MM.1S (cell line): ENCODE results near the gene KIFAP3.
"Not testable (repeated sequence)": the region's sequence is repeated elsewhere in the genome, so short reads cannot be mapped to it uniquely, and the experiment has no call there.

Experiments used
- DNase-seq: peaks from one replicate; pipeline ENCODE4 v3.0.0-alpha.2; 2015
- H2AFZ ChIP-seq: fragments of 300-600 bp; sonication (generic); 2 replicates; pipeline ENCODE4 v1.6.0; 2016; ENCODE audit warnings: antibody characterized with exemption, low read length
- H3F3A ChIP-seq: fragments of 300-600 bp; sonication (generic); 2 replicates; pipeline ENCODE4 v1.6.1; 2016; ENCODE audit warnings: mild to moderate bottlenecking, antibody characterized with exemption, low read length, moderate library complexity, mixed read lengths; ENCODE audit not compliant: insufficient read depth
- H3K27ac ChIP-seq: fragments of 300-600 bp; sonication (generic); 2 replicates; pipeline ENCODE4 v1.5.1; 2016; ENCODE audit warnings: mild to moderate bottlenecking, low read length
- H3K27me3 ChIP-seq: fragments of 300-600 bp; sonication (generic); replicated peaks from 2 replicates; pipeline ENCODE4 v1.6.0; 2016; ENCODE audit warnings: low read length; ENCODE audit not compliant: insufficient read depth
- H3K36me3 ChIP-seq: fragments of 300-600 bp; sonication (generic); replicated peaks from 2 replicates; pipeline ENCODE4 v1.6.1; 2016; ENCODE audit warnings: mild to moderate bottlenecking, low read length, mixed read lengths; ENCODE audit not compliant: insufficient read depth
- H3K4me1 ChIP-seq: fragments of 300-600 bp; sonication (generic); 2 replicates; pipeline ENCODE4 v1.6.1; 2016; ENCODE audit warnings: low read length, mixed read lengths
- H3K4me2 ChIP-seq: fragments of 300-600 bp; sonication (generic); 2 replicates; pipeline ENCODE4 v1.6.0; 2016; ENCODE audit warnings: low read depth, low read length
- H3K4me3 ChIP-seq: fragments of 300-600 bp; sonication (generic); 2 replicates; pipeline ENCODE4 v1.5.1; 2016; ENCODE audit warnings: low read length, mixed read lengths
- H3K79me2 ChIP-seq: fragments of 300-600 bp; sonication (generic); 2 replicates; pipeline ENCODE4 v1.6.1; 2016; ENCODE audit warnings: mixed run types, low read length, mixed read lengths
- H3K9ac ChIP-seq: fragments of 300-600 bp; sonication (generic); 2 replicates; pipeline ENCODE4 v1.6.1; 2016; ENCODE audit warnings: low read length, mixed read lengths
- H3K9me2 ChIP-seq: fragments of 300-600 bp; sonication (generic); replicated peaks from 2 replicates; pipeline ENCODE4 v1.6.1; 2016; ENCODE audit warnings: mild to moderate bottlenecking, low read length, mixed read lengths; ENCODE audit not compliant: insufficient read depth
- H3K9me3 ChIP-seq: fragments of 300-600 bp; sonication (generic); replicated peaks from 2 replicates; pipeline ENCODE4 v1.6.1; 2016; ENCODE audit warnings: mild to moderate bottlenecking, low read length, mixed read lengths; ENCODE audit not compliant: insufficient read depth
- H4K20me1 ChIP-seq: fragments of 300-600 bp; sonication (generic); 2 replicates; pipeline ENCODE4 v1.6.1; 2016; ENCODE audit warnings: mild to moderate bottlenecking, low read length, moderate library complexity, mixed read lengths; ENCODE audit not compliant: insufficient read depth
- CTCF ChIP-seq: fragments of 300-600 bp; sonication (generic); IDR thresholded peaks from 2 replicates; pipeline ENCODE4 v1.5.1; 2016; ENCODE audit warnings: antibody characterized with exemption, low read length, mixed read lengths
- EZH2 ChIP-seq: fragments of 300-600 bp; sonication (generic); optimal IDR thresholded peaks from 2 replicates; pipeline ENCODE3; 2017; ENCODE audit warnings: low read depth, mild to moderate bottlenecking, antibody characterized with exemption, low read length, mixed read lengths
- EZH2phosphoT487 ChIP-seq: fragments of 300-600 bp; sonication (generic); IDR thresholded peaks from 2 replicates; pipeline ENCODE4 v1.6.1; 2018; ENCODE audit warnings: antibody characterized with exemption, low read length

The KIFAP3 gene

GRCh38 chr1:170097449-170097948, 23.0 kb upstream of the KIFAP3 start:
- Histone ChIP-seq H3K9me3 (no peaks in the 10 kb centered on the region), H3K9ac (no peak overlapping the region), H3K4me1 (no peaks in the 10 kb centered on the region), H3K36me3 (no peaks in the 10 kb centered on the region), H4K20me1 (no peaks in the 10 kb centered on the region), H3K27ac (no peak overlapping the region), H2AFZ (no peak overlapping the region), H3K4me3 (no peak overlapping the region), H3K4me2 (no peak overlapping the region), H3K27me3 (no peaks in the 10 kb centered on the region), H3K9me2 (no peaks in the 10 kb centered on the region), H3F3A (no peaks in the 10 kb centered on the region), H3K79me2 (no peaks in the 10 kb centered on the region)
- no peak for DNase-seq
- TF ChIP-seq EZH2phosphoT487 (no peak), CTCF (no peak)

DNA sequence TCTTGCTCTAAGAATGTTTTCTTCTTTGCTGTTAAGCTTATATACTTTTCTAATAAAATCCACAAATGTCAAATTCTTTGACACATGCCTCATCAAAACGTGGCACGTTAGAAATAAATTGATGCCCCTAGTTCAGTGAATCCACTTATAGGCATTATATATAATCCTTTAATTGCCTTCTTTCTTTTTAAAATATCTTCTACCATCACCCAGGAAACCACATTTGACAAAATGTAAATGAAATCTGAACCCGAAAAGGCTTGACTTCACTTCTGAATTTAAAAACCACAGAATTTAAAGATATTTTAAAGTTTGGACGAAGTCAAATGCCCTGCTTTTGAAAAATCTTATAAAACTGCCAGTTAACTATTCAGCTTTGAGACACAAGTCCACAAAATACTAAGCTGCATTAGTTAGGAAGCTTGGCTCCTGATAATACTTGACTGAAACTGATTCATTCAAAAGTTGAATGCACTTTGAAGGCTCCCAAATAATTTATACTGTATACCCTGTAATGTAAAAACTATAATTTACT, 22.4 kb upstream of the KIFAP3 start:
- H3K4me2 ChIP-seq: no peak overlapping the region
- H3K27ac ChIP-seq: no peak overlapping the region
- no peaks in the 10 kb centered on the region for H3K27me3 ChIP-seq
- no peaks in the 10 kb centered on the region for H3K36me3 ChIP-seq
- DNase-seq: no peak
- H3K4me1 ChIP-seq: no peaks in the 10 kb centered on the region
- H3K9ac ChIP-seq: no peak overlapping the region
- no peaks in the 10 kb centered on the region for H3K9me3 ChIP-seq
- H4K20me1 ChIP-seq: no peaks in the 10 kb centered on the region
- TF ChIP-seq EZH2: no peak
- TF ChIP-seq EZH2phosphoT487: no peak
- TF ChIP-seq CTCF: no peak
- no peaks in the 10 kb centered on the region for H3F3A ChIP-seq
- H3K79me2 ChIP-seq: no peaks in the 10 kb centered on the region
- H2AFZ ChIP-seq: no peak overlapping the region
- H3K4me3 ChIP-seq: no peak overlapping the region
- H3K9me2 ChIP-seq: no peaks in the 10 kb centered on the region

DNA sequence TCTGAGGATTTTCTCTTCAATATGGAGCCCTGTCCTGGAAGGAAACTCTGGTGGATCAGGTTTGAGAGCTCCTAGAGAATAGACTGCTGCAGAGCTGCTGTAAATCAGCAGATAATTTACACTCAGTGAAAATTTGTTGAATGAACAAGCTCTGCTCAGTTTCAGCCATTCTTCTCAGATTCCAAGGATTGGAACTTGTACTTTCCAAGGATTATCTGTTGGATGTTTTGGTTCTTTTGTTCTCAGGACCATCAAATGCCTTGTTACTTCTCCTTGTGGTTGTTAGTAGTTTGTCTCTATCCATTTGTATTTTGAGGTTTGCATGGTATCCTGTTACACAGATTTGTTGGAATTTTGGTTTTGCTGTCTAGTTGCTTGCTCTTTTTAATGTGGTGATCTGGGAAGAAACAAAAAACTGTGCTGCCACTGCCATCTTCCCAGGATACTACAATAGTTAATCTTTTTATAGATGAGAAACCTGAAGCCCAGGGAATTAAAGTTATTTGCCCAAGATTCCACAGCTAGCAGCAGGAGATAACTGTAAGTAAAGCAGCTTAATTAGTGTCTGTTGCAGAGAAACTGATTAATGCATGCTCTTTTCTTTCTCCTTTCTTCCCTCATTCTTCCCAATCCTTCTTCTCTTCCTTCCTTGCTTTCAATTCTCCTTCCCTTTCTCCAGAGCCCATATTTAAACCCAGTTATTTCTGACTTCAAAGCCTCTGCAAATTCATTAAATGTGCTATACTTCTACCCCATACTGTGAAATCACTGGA, 21.7 kb upstream of the KIFAP3 start:
- H3K27me3 ChIP-seq: no peaks in the 10 kb centered on the region
- H4K20me1 ChIP-seq: no peaks in the 10 kb centered on the region
- H2AFZ ChIP-seq: no peak overlapping the region
- H3F3A ChIP-seq: no peaks in the 10 kb centered on the region
- H3K4me2 ChIP-seq: no peak overlapping the region
- no peak overlapping the region for H3K9ac ChIP-seq
- H3K4me1 ChIP-seq: no peaks in the 10 kb centered on the region
- H3K9me2 ChIP-seq: no peaks in the 10 kb centered on the region
- H3K27ac ChIP-seq: no peak overlapping the region
- DNase-seq: no peak
- no peaks in the 10 kb centered on the region for H3K9me3 ChIP-seq
- H3K4me3 ChIP-seq: no peak overlapping the region
- no peak for TF ChIP-seq EZH2
- no peak for TF ChIP-seq EZH2phosphoT487
- no peak for TF ChIP-seq CTCF
- H3K36me3 ChIP-seq: no peaks in the 10 kb centered on the region
- no peaks in the 10 kb centered on the region for H3K79me2 ChIP-seq

DNA sequence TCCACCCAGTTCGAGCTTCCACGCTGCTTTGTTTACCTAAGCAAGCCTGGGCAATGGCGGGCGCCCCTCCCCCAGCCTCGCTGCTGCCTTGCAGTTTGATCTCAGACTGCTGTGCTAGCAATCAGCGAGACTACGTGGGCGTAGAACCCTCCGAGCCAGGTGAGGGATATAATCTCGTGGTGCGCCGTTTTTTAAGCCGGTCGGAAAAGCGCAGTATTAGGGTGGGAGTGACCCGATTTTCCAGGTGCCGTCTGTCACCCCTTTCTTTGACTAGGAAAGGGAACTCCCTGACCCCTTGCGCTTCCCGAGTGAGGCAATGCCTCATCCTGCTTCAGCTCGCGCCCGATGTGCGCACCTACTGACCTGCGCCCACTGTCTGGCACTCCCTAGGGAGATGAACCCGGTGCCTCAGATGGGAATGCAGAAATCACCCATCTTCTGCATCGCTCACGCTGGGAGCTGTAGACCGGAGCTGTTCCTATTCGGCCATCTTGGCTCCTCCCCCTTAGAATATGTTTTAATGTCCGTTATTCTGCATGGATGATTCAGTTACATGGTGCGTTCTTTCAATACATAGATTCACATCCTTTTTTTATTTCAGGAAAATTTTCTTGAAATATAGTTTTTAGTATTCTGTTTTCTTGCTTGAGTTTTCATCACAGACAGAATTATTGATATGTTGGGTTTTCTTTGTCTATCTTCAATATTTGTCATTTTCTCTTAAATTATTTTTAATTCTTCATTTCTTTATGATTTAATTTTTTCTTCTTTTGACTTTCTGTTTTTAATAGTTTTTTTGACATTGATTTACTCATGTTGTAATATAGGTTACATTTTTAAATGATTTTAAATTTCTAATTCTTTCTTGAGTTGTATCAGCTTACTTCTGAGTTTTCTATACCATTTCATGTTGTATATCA, 20.5 kb upstream of the KIFAP3 start:
- H3K4me3 ChIP-seq, H2AFZ ChIP-seq, H3K9ac ChIP-seq, H3K36me3 ChIP-seq, H3K27me3 ChIP-seq, H3K27ac ChIP-seq, H3K4me1 ChIP-seq, H3K4me2 ChIP-seq, H3K9me2 ChIP-seq, H4K20me1 ChIP-seq, H3K9me3 ChIP-seq, H3F3A ChIP-seq, DNase-seq, H3K79me2 ChIP-seq: not testable (repeated sequence)
